GM12878 (cell line): ENCODE data around the gene TOB1. TPM values are rescaled to one million over a fixed set of nuclear protein-coding genes. Genes with fewer than 3 reads are reported as not detected.

Source experiments
- ATAC-seq: fragments of 200-7000 bp; cut with Tn5 transposase; 3 replicates; pipeline ENCODE4 v1.9.1; 2020; ENCODE audit warnings: mild to moderate bottlenecking, moderate library complexity
- BruUV-seq: library from RNA; stranded (reverse); fragments of 400-500 nt; replicated peaks from 2 replicates; lab custom pipeline; 2021; lab: Mats Ljungman, UMichigan
- CTCF ChIA-PET: fragments of 300-600 bp; sonication (Branson Sonifier 250); formaldehyde crosslinking; extraction: SDS; loops from one replicate; lab custom pipeline; 2021; ENCODE audit warnings: inconsistent platforms; lab: Yijun Ruan, JAX
- POLR2A ChIA-PET: fragments of 350-600 bp; formaldehyde crosslinking; extraction: SDS; loops from one replicate; lab custom pipeline; 2021; ENCODE audit warnings: inconsistent platforms; lab: Charles Lee
- RAD21 ChIA-PET: fragments of 300-600 bp; sonication (Branson Sonifier 250); formaldehyde crosslinking; loops from one replicate; lab custom pipeline; 2023; ENCODE audit warnings: antibody characterized with exemption; ENCODE audit not compliant: unreplicated experiment; lab: Charles Lee
- SMC1A ChIA-PET: fragments of 300-600 bp; sonication (Branson Sonifier 250); formaldehyde crosslinking; loops from one replicate; lab custom pipeline; 2023; ENCODE audit not compliant: unreplicated experiment, uncharacterized antibody; lab: Charles Lee
- DNase-seq: peaks from one replicate; pipeline ENCODE4 v3.0.0-alpha.2; 2011; ENCODE audit warnings: low read depth, low spot score
- FAIRE-seq: peaks from 3 replicates; lab custom pipeline; 2011; peaks lifted over from hg19 to GRCh38; lab: Jason Lieb, UNC
- H2AFZ ChIP-seq: 2 replicates; pipeline ENCODE4 v1.6.0; 2011; ENCODE audit warnings: low read depth, low read length, control low read depth; ENCODE audit not compliant: control insufficient read depth
- H3K27ac ChIP-seq: 2 replicates; pipeline ENCODE4 v1.5.1; 2011; ENCODE audit warnings: control low read depth; ENCODE audit not compliant: control insufficient read depth, insufficient read depth
- H3K27me3 ChIP-seq, 2 experiments: replicated peaks in 1 of 2; 2 replicates each; pipeline versions ENCODE4 v1.6.0 to v1.6.1; 2011; ENCODE audit warnings: low read length in 1 of 2; ENCODE audit not compliant: control insufficient read depth in 2 of 2, insufficient read depth in 2 of 2
- H3K36me3 ChIP-seq, 2 experiments: 2 replicates each; pipeline ENCODE4 v1.5.1; 2011; ENCODE audit warnings: low read length in 1 of 2; ENCODE audit not compliant: control insufficient read depth in 2 of 2, insufficient read depth in 2 of 2
- H3K4me1 ChIP-seq: 2 replicates; pipeline ENCODE4 v1.6.1; 2011; ENCODE audit warnings: mild to moderate bottlenecking, low read length, moderate library complexity, mixed read lengths; ENCODE audit not compliant: control insufficient read depth, insufficient read depth
- H3K4me2 ChIP-seq: 2 replicates; pipeline ENCODE4 v1.6.0; 2011; ENCODE audit warnings: control low read depth; ENCODE audit not compliant: control insufficient read depth, insufficient read depth
- H3K4me3 ChIP-seq: fragments of 200-600 bp; sonication (generic); 2 replicates; pipeline ENCODE4 v1.5.1; 2016
- H3K79me2 ChIP-seq: 2 replicates; pipeline ENCODE4 v1.6.0; 2011; ENCODE audit warnings: low read length; ENCODE audit not compliant: control insufficient read depth, insufficient read depth
- H3K9ac ChIP-seq: 2 replicates; pipeline ENCODE4 v1.8.0; 2011; ENCODE audit warnings: low read length, control low read depth, mixed read lengths; ENCODE audit not compliant: control insufficient read depth, insufficient read depth
- H3K9me3 ChIP-seq: replicated peaks from 3 replicates; pipeline ENCODE4 v1.5.1; 2011; ENCODE audit warnings: mild to moderate bottlenecking, low read length; ENCODE audit not compliant: control insufficient read depth, insufficient read depth
- H4K20me1 ChIP-seq: 2 replicates; pipeline ENCODE4 v1.6.0; 2011; ENCODE audit not compliant: control insufficient read depth, insufficient read depth
- CBFB ChIP-seq: IDR thresholded peaks from 2 replicates; pipeline ENCODE4 v1.6.1; 2016; ENCODE audit warnings: antibody characterized with exemption, low read depth
- CHD1 ChIP-seq: IDR thresholded peaks from 2 replicates; pipeline ENCODE4 v1.6.1; 2012; ENCODE audit warnings: low read depth, low read length, improper control_type of control experiment
- DPF2 ChIP-seq: fragments of 450-650 bp; IDR thresholded peaks from 2 replicates; pipeline ENCODE4 v1.6.1; 2017; ENCODE audit warnings: mild to moderate bottlenecking
- E4F1 ChIP-seq: fragments of 450-650 bp; IDR thresholded peaks from 2 replicates; pipeline ENCODE4 v1.6.1; 2018; ENCODE audit warnings: borderline replicate concordance, mild to moderate bottlenecking; ENCODE audit not compliant: partially characterized antibody
- IKZF1 ChIP-seq: fragments of 450-650 bp; conservative IDR thresholded peaks from 2 replicates; pipeline ENCODE4 v1.6.1; 2017; ENCODE audit warnings: antibody characterized with exemption, mild to moderate bottlenecking
- NKRF ChIP-seq: fragments of 450-650 bp; conservative IDR thresholded peaks from 2 replicates; pipeline ENCODE4 v1.6.1; 2017; ENCODE audit warnings: mild to moderate bottlenecking, moderate library complexity
- NR2F1 ChIP-seq: fragments of 450-650 bp; conservative IDR thresholded peaks from 2 replicates; pipeline ENCODE4 v1.6.1; 2017; ENCODE audit warnings: mild to moderate bottlenecking
- ZBTB11 ChIP-seq: fragments of 450-650 bp; formaldehyde crosslinking; IDR thresholded peaks from 2 replicates; pipeline ENCODE4 v1.5.0; 2022; ENCODE audit warnings: mild to moderate bottlenecking, missing genetic modification characterization
- WGBS: methylation state at CpG from one replicate; pipeline ENCODE4 v1.1.6; 2016; ENCODE audit warnings: low lambda C conversion rate; ENCODE audit not compliant: insufficient replicate concordance, insufficient coverage; ENCODE audit errors: missing lambda C conversion rate; 5-methylcytosine and 5-hydroxymethylcytosine counted together
- in situ Hi-C: fragments of 300-500 bp; cut with MboI; formaldehyde crosslinking; loops from 9 replicates; pipeline ENCODE4 v1.14.3; 2018; ENCODE audit warnings: mixed read lengths
- intact Hi-C: fragments of 100-400 bp; cut with micrococcal nuclease; formaldehyde crosslinking; loops from one replicate; pipeline ENCODE4 v1.14.2; 2022; ENCODE audit not compliant: unreplicated experiment
- polyA plus RNA-seq, 11 experiments: library from polyadenylated mRNA; depleted of rRNA in 4 of 11; unstranded in 6 of 11; stranded (reverse) in 5 of 11; fragments of >200 nt; fragmentation: Nextera tagmentation in 4 of 11; fragmentation: Illumina TruSeq in 1 of 11; extraction: Ambion mirVana in 4 of 11; extraction: Trizol in 1 of 11; gene quantifications; 1 replicate in 1 of 11; 2 replicates in 10 of 11; pipeline versions ENCODE4 v1.2.1 to v1.2.3, GENCODE V29; 2011 to 2016; ENCODE audit warnings: inconsistent platforms in 2 of 11, missing spikeins in 2 of 11, low read depth in 1 of 11
- total RNA-seq, 4 experiments: library from RNA; depleted of rRNA in 3 of 4; stranded (reverse); fragments of >200 nt in 3 of 4; fragmentation: Illumina TruSeq in 1 of 4; extraction: Trizol in 1 of 4; gene quantifications; 2 replicates each; pipeline versions ENCODE4 v1.2.1 to v1.2.3, GENCODE V29; 2013 to 2021

The TOB1 gene
- total and polyA plus RNA-seq, 10 of the 15 experiments (the other 5 are each of a cell fraction or from before 2014, with no cell fraction given): 5.0 to 32.4 (median 13.7) TPM

GRCh38 chr17:50865868-50866260 is 290 bp downstream of the TOB1 start:
- Histone ChIP-seq H3K4me1 (no peaks in the 10 kb centered on the region), H2AFZ (peak overlapping the region; percentile 48), H3K4me3 (peak overlapping the region; percentile 92), H3K27me3 (no peaks in the 10 kb centered on the region), H3K79me2 (peaks cover 39% of the 10 kb centered on the region), H3K36me3 (no peaks in the 10 kb centered on the region; a peak in 1 of 4 replicates), H3K9ac (peak overlapping the region; percentile 68), H3K27ac (peak overlapping the region; percentile 68), H4K20me1 (no peaks in the 10 kb centered on the region), H3K9me3 (no peaks in the 10 kb centered on the region), H3K4me2 (no peak overlapping the region)
- ATAC-seq (peak; percentile 5), DNase-seq (no peak), FAIRE-seq (no peak)
- in situ Hi-C loops (loop anchor here (5.0 kb wide), 1 partner anchor 286 kb away; the partner anchor contains the start of gene NME1), intact Hi-C loops (loop anchor here (2.0 to 10.0 kb wide), 3 partner anchors 186 to 389 kb away; partner anchors contain the start of gene NME1)
- under 1% methylated on average over 33 of the region's 53 CpGs for WGBS
- ChIA-PET CTCF (interaction anchor here (1.0 to 8.7 kb wide), 4 partner anchors 10 to 91 kb away, joined by 4 to 85 read pairs (median 10); no protein-coding TSS in a partner anchor), POLR2A (interaction anchor here (0.5 to 3.5 kb wide), 14 partner anchors 10 to 1178 kb away, joined by 3 to 31 read pairs (median 4); partner anchors contain the start of genes NME1 and SPAG9), RAD21 (interaction anchor here (0.6 to 3.9 kb wide), 12 partner anchors 10 to 288 kb away, joined by 3 to 19 read pairs (median 4); partner anchors contain the start of gene NME1), SMC1A (interaction anchor here (0.7 to 5.6 kb wide), 6 partner anchors 10 to 189 kb away, joined by 3 to 46 read pairs (median 3); no protein-coding TSS in a partner anchor)
- TF ChIP-seq CBFB: no peak
- TF ChIP-seq NKRF: peak; percentile 31; the same call in 1 of the 2 replicates
- TF ChIP-seq E4F1: no peak
- TF ChIP-seq DPF2: peak; percentile 24; the same call in 1 of the 2 replicates
- TF ChIP-seq IKZF1: peak; percentile 56
- TF ChIP-seq ZBTB11 (CRISPR knock-in tag): 0 out of 2 replicates have a peak, but pooled peaks have one; percentile 43
- peak; percentile 70 for TF ChIP-seq NR2F1
- 0 out of 2 replicates have a peak, but pooled peaks have one; percentile 10 for TF ChIP-seq CHD1
- no TSS peak for BruUV-seq
